HepG2 (cell line): Measurements from ENCODE around the gene RUNDC1. TPM values are rescaled to one million over a fixed set of nuclear protein-coding genes. Genes with fewer than 3 reads are reported as not detected.

Source experiments
- ATF5 ChIP-seq: sonication (generic); formaldehyde crosslinking; IDR thresholded peaks from 2 replicates; pipeline ENCODE4 v1.4.0; 2020; ENCODE audit warnings: mild to moderate bottlenecking, low read depth, missing genetic modification reagents
- CBX2 ChIP-seq, 2 experiments: fragments of 200-600 bp in 1 of 2; sonication (generic); formaldehyde crosslinking in 1 of 2; IDR thresholded peaks; 2 replicates each; pipeline versions ENCODE4 v1.7.0 to v1.8.1; 2018 to 2022; ENCODE audit warnings: low read depth in 2 of 2, low read length in 1 of 2, mild to moderate bottlenecking in 1 of 2, missing genetic modification reagents in 1 of 2
- DNMT3B ChIP-seq: conservative IDR thresholded peaks from 2 replicates; pipeline ENCODE4 v1.6.1; 2016; ENCODE audit warnings: missing biosample characterization, control low read depth
- GABPB1 ChIP-seq: IDR thresholded peaks from 2 replicates; pipeline ENCODE4 v1.6.1; 2016; ENCODE audit warnings: mild to moderate bottlenecking, missing genetic modification reagents, moderate library complexity, missing compliant biosample characterization
- GLMP ChIP-seq: sonication (generic); formaldehyde crosslinking; IDR thresholded peaks from 2 replicates; pipeline ENCODE4 v1.9.0; 2021; ENCODE audit warnings: missing genetic modification reagents, mild to moderate bottlenecking, borderline replicate concordance
- GTF2F1 ChIP-seq: fragments of 150-350 bp; IDR thresholded peaks from 2 replicates; pipeline ENCODE4 v1.6.1; 2014; ENCODE audit warnings: low read length
- HOXA7 ChIP-seq: sonication (generic); formaldehyde crosslinking; IDR thresholded peaks from 2 replicates; pipeline ENCODE4 v1.8.1; 2022; ENCODE audit warnings: mild to moderate bottlenecking, missing genetic modification reagents, moderate library complexity
- KAT7 ChIP-seq: IDR thresholded peaks from 2 replicates; pipeline ENCODE4 v1.6.1; 2018; ENCODE audit warnings: borderline replicate concordance, missing compliant biosample characterization
- MBNL3 ChIP-seq: fragments of 250-450 bp; sonication (Bioruptor Pico); conservative IDR thresholded peaks from 2 replicates; pipeline ENCODE4 v1.8.0; 2022; ENCODE audit warnings: mild to moderate bottlenecking, inconsistent platforms
- MED13 ChIP-seq: sonication (generic); formaldehyde crosslinking; IDR thresholded peaks from 2 replicates; pipeline ENCODE4 v1.5.0; 2020; ENCODE audit warnings: missing genetic modification reagents
- MXD1 ChIP-seq: sonication (generic); formaldehyde crosslinking; IDR thresholded peaks from 2 replicates; pipeline ENCODE4 v1.4.0; 2020; ENCODE audit warnings: mild to moderate bottlenecking, missing genetic modification reagents
- MYC ChIP-seq: sonication (generic); formaldehyde crosslinking; IDR thresholded peaks from 2 replicates; pipeline ENCODE4 v1.9.0; 2021; ENCODE audit warnings: missing genetic modification reagents, borderline replicate concordance
- NBN ChIP-seq: fragments of 450-650 bp; conservative IDR thresholded peaks from 2 replicates; pipeline ENCODE4 v1.6.1; 2017
- NFKBIZ ChIP-seq: IDR thresholded peaks from 2 replicates; pipeline ENCODE4 v1.6.1; 2018; ENCODE audit warnings: missing genetic modification reagents, missing compliant biosample characterization
- PAF1 ChIP-seq: IDR thresholded peaks from 2 replicates; pipeline ENCODE4 v1.6.1; 2016; ENCODE audit warnings: missing genetic modification reagents, missing compliant biosample characterization
- SYNCRIP ChIP-seq: fragments of 200-400 bp; formaldehyde crosslinking; IDR thresholded peaks from 2 replicates; pipeline ENCODE4 v1.6.1; 2018; ENCODE audit warnings: mild to moderate bottlenecking, low read depth, low read length; ENCODE audit not compliant: insufficient read depth
- TBX2 ChIP-seq: sonication (generic); formaldehyde crosslinking; IDR thresholded peaks from 2 replicates; pipeline ENCODE4 v1.5.0; 2020; ENCODE audit warnings: missing genetic modification reagents, mild to moderate bottlenecking, borderline replicate concordance
- ZBTB42 ChIP-seq: sonication (generic); formaldehyde crosslinking; IDR thresholded peaks from 2 replicates; pipeline ENCODE4 v1.5.0; 2020; ENCODE audit warnings: mild to moderate bottlenecking, missing genetic modification reagents
- ZIK1 ChIP-seq: sonication (generic); formaldehyde crosslinking; IDR thresholded peaks from 2 replicates; pipeline ENCODE4 v1.5.0; 2020; ENCODE audit warnings: mild to moderate bottlenecking, low read depth, missing genetic modification reagents, borderline replicate concordance
- ZKSCAN8 ChIP-seq: IDR thresholded peaks from 2 replicates; pipeline ENCODE4 v1.6.1; 2016; ENCODE audit warnings: borderline replicate concordance, missing genetic modification reagents, missing compliant biosample characterization
- ZMYM4 ChIP-seq: sonication (generic); formaldehyde crosslinking; IDR thresholded peaks from 2 replicates; pipeline ENCODE4 v1.8.1; 2023; ENCODE audit warnings: mild to moderate bottlenecking, missing genetic modification reagents
- ZNF263 ChIP-seq: sonication (generic); formaldehyde crosslinking; IDR thresholded peaks from 2 replicates; pipeline ENCODE4 v1.4.0; 2020; ENCODE audit warnings: missing genetic modification reagents
- ZNF530 ChIP-seq: sonication (generic); formaldehyde crosslinking; IDR thresholded peaks from 2 replicates; pipeline ENCODE4 v1.5.0; 2020; ENCODE audit warnings: low read depth, mild to moderate bottlenecking, missing genetic modification reagents
- ZNF557 ChIP-seq: sonication (generic); formaldehyde crosslinking; IDR thresholded peaks from 2 replicates; pipeline ENCODE4 v1.4.0; 2020; ENCODE audit warnings: missing genetic modification reagents
- ZNF574 ChIP-seq: sonication (generic); formaldehyde crosslinking; IDR thresholded peaks from 2 replicates; pipeline ENCODE4 v1.4.0; 2020; ENCODE audit warnings: missing genetic modification reagents
- ZNF768 ChIP-seq: sonication (generic); formaldehyde crosslinking; IDR thresholded peaks from 2 replicates; pipeline ENCODE4 v1.4.0; 2020; ENCODE audit warnings: missing genetic modification reagents
- polyA plus RNA-seq, 8 experiments: library from polyadenylated mRNA; depleted of rRNA in 3 of 8; stranded (reverse) in 7 of 8; unstranded in 1 of 8; fragments of >200 nt; fragmentation: Illumina TruSeq in 4 of 8; extraction: Trizol in 4 of 8; gene quantifications; 2 replicates each; pipeline versions ENCODE4 v1.2.1 to v1.2.3, GENCODE V29; 2011 to 2016; ENCODE audit warnings: low read depth in 4 of 8, missing spikeins in 1 of 8, mixed read lengths in 1 of 8; ENCODE audit not compliant: insufficient read depth in 1 of 8
- total RNA-seq, 5 experiments: library from RNA; depleted of rRNA; stranded (reverse); fragments of >200 nt; fragmentation: Illumina TruSeq; extraction: Trizol; gene quantifications; 2 replicates each; pipeline ENCODE4 v1.2.3, GENCODE V29; 2016; ENCODE audit warnings: low read depth in 1 of 5

Gene RUNDC1
- total and polyA plus RNA-seq, 2 of the 13 experiments (the other 11 are each of a cell fraction or from before 2014, with no cell fraction given) = 10.3 to 11.4 TPM

DNA sequence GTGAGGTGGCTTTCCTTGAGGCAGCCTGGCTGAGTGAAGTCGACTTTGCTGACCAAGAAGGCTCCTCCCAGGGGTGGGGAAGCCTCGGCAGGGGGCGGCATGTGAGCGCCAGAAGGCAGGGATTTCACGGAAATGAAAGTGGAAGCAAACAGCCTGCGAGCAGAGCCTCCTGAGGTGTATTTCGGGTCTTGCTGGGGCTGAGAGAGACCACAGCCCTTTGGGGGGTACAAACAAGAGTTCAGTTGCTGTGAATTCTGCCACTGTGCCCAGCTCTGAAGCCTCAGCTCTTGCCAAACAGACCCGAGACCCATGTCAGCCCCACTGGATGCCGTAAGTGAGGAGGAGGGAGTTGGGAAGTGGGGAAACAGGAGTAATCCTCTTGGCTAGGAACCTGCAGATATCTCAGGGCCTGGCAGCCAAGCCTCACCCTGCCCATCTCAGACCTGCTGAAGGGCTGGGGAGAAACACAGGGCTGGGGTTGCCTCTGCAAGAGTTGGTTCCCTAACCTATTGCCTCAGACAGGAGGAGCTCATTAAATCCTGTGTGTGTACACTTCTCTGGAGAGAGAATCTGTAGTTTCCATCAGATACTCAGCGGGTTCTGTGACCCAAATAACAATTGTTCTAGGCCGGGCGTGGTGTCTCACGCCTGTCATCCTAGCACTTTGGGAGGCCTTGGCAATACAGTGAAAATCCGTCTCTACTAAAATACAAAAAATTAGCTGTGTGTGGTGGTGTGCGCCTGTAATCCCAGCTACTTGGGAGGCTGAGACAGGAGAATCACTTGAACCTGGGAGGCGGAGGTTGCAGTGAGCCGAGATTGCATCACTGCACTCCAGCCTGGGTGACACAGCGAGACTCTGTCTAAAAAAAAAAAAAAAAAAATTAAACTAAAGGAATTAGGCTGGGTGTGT lies 26.5 kb downstream of the RUNDC1 start, which contains the start of gene IFI35 (continued):
- TF ChIP-seq ATF5 = no peak
- TF ChIP-seq NFKBIZ = no peak
- no peak for TF ChIP-seq GTF2F1
- TF ChIP-seq KAT7 (CRISPR knock-in tag) = peak; percentile 68; the same call in 1 of the 2 replicates
- no peak for TF ChIP-seq DNMT3B (CRISPR knock-in tag)
- TF ChIP-seq ZNF530 = no peak
- TF ChIP-seq MYC (CRISPR knock-in tag) = peak; percentile 69; the same call in 1 of the 2 replicates
- TF ChIP-seq ZNF263 (CRISPR knock-in tag) = peak; percentile 81
- TF ChIP-seq ZNF768 (CRISPR knock-in tag) = no peak; the same call in 1 of the 2 replicates
- no peak for TF ChIP-seq SYNCRIP
- TF ChIP-seq NBN = no peak
- no peak for TF ChIP-seq ZBTB42 (CRISPR knock-in tag)
- 0 out of 2 replicates have a peak, but pooled peaks have one; percentile 37 for TF ChIP-seq PAF1 (CRISPR knock-in tag)
- TF ChIP-seq MED13 (CRISPR knock-in tag) = no peak
- TF ChIP-seq TBX2 (CRISPR knock-in tag) = peak; percentile 62; the same call in 1 of the 2 replicates
- peak; percentile 36; the same call in 1 of the 2 replicates for TF ChIP-seq MXD1
- TF ChIP-seq GLMP = no peak
- 0 out of 2 replicates have a peak, but pooled peaks have one; percentile 30 for TF ChIP-seq ZMYM4 (CRISPR knock-in tag)
- TF ChIP-seq ZKSCAN8 (CRISPR knock-in tag) = no peak; the same call in 1 of the 2 replicates
- TF ChIP-seq ZNF574 (CRISPR knock-in tag) = peak; percentile 68; the same call in 1 of the 2 replicates
- 0 out of 2 replicates have a peak, but pooled peaks have one; percentile 22 for TF ChIP-seq GABPB1
- no peak for TF ChIP-seq ZNF557 (CRISPR knock-in tag)
- no peak for TF ChIP-seq ZIK1 (CRISPR knock-in tag)
- TF ChIP-seq HOXA7 = no peak
- no peak for TF ChIP-seq MBNL3 (CRISPR knock-in tag)
- no peak for TF ChIP-seq CBX2 (IDR thresholded peaks at IDR 0.05; ENCODE audit: low read depth, low read length)
- TF ChIP-seq CBX2 (CRISPR knock-in tag; IDR thresholded peaks at IDR 0.05; ENCODE audit: low read depth) = no peak
